Heart left ventricle (tissue), 16 donors: ENCODE data around the gene TMF1. TPM values are rescaled to one million over a fixed set of nuclear protein-coding genes. Genes with fewer than 3 reads are reported as not detected.

Experiments
- ATAC-seq, 4 donors: fragments of 200-7000 bp; cut with Tn5 transposase; one replicate each; pipeline ENCODE4 v1.9.1; 2020 to 2022; ENCODE audit warnings: moderate library complexity in 4 of 4, mild to moderate bottlenecking in 3 of 4, moderate number of reproducible peaks in 1 of 4
- DNase-seq, 5 donors: peaks; one replicate each; pipeline ENCODE4 v3.0.0-alpha.2; 2020
- H3K27ac ChIP-seq, 12 donors: fragments of 200-600 bp; sonication (generic) in 4 of 12; one replicate each; pipeline versions ENCODE4 v1.5.0 to v1.8.0; 2016 to 2022; ENCODE audit warnings: mild to moderate bottlenecking in 2 of 12
- H3K27me3 ChIP-seq, 9 donors: fragments of 200-600 bp; sonication (generic) in 2 of 9; one replicate each; pipeline versions ENCODE4 v1.5.1 to v1.8.0; 2016 to 2022; ENCODE audit warnings: mild to moderate bottlenecking in 3 of 9
- H3K36me3 ChIP-seq, 9 donors: fragments of 200-600 bp; sonication (generic) in 2 of 9; one replicate each; pipeline versions ENCODE4 v1.5.0 to v1.8.0; 2018 to 2022; ENCODE audit warnings: mild to moderate bottlenecking in 2 of 9
- H3K4me1 ChIP-seq, 12 donors: fragments of 200-600 bp; sonication (generic) in 4 of 12; one replicate each; pipeline versions ENCODE4 v1.5.0 to v1.8.0; 2016 to 2022; ENCODE audit warnings: mild to moderate bottlenecking in 3 of 12
- H3K4me3 ChIP-seq, 12 donors: fragments of 200-600 bp; sonication (generic) in 4 of 12; one replicate each; pipeline versions ENCODE4 v1.5.0 to v1.8.0; 2017 to 2022; ENCODE audit warnings: mild to moderate bottlenecking in 9 of 12, moderate library complexity in 4 of 12
- H3K9me3 ChIP-seq, 12 donors: fragments of 200-600 bp; sonication (generic) in 4 of 12; one replicate each; pipeline versions ENCODE4 v1.5.0 to v1.8.0; 2016 to 2022; ENCODE audit warnings: mild to moderate bottlenecking in 1 of 12
- CTCF ChIP-seq, 12 donors: fragments of 200-600 bp; sonication (generic) in 4 of 12; IDR thresholded peaks; one replicate each; pipeline versions ENCODE4 v1.5.0 to v1.8.0; 2018 to 2022; ENCODE audit warnings: antibody characterized with exemption in 12 of 12, mild to moderate bottlenecking in 5 of 12
- POLR2A ChIP-seq, 2 donors: fragments of 450-650 bp; IDR thresholded peaks; one replicate each; pipeline ENCODE4 v1.6.1; 2017; ENCODE audit warnings: antibody characterized with exemption in 2 of 2, mild to moderate bottlenecking in 2 of 2, moderate library complexity in 2 of 2
- whole genome bisulfite sequencing, 4 donors: extraction: QIAGEN DNeasy Blood & Tissue Kit in 2 of 4; methylation state at CpG; one replicate each; pipeline versions ENCODE4 v1.1.5 to v1.1.7; 2013 to 2018; 5-methylcytosine and 5-hydroxymethylcytosine counted together
- intact Hi-C, 10 donors: fragments of 100-400 bp; cut with DNase I; formaldehyde crosslinking; loops; one replicate each; pipeline versions ENCODE4 v1.11.1 to v1.14.2; 2022
- polyA plus RNA-seq, 2 donors: library from polyadenylated mRNA; stranded (reverse); fragments of 200-250 nt; gene quantifications; one replicate each; pipeline ENCODE4 v1.2.3, GENCODE V29; 2013
- total RNA-seq, 9 donors: library from RNA; depleted of rRNA in 2 of 9; stranded (reverse); fragments of >200 nt in 2 of 9; fragmentation: NEBNext Ultra II Directional in 3 of 9; extraction: Animal tissue kit (Norgen Biotek cat#: 25700) in 3 of 9; gene quantifications; one replicate each; pipeline versions ENCODE4 v1.1.0 to v1.2.4, GENCODE V29; 2016 to 2023
- donor health status: ischemic (EF 13 %, LVEDD 7.1; RV severe dilation, severe dysfunction).
- donor health status: healthy with polysubstance abuse.
- donor health status: DM: no; HTN: yes; CAD: no.
- donor health status: DM: no; HTN: no; CAD: no.
- donor health status: ischemic (EF 25% LVEDD 6.9; RV normal size, moderate dysfunction).
- donor health status: ischemic (EF 25% LVEDD 5.7; RV mildly dilated, moderate dysfunction).
- donor health status: healthy.
- donor health status: DM: yes; HTN: yes; CAD: no.
- donor health status: ischemic (EF 35%, LVEDD 5.7; RV mildly dilated, moderate dysfunction).
- donor health status: nonischemic (EF 11% LVEDD 7.7; RV severe dilation, severe dysfunction).
- donor health status: DM: yes; HTN: yes; CAD: no.
- donor health status: PGD.
- donor health status: ischemic (EF 29% LVEDD 5.4; RV normal size, mild dysfunction).
- donor health status: nonischemic (EF 23%, LVEDD 6.1; RV moderate dilation, normal function).

Gene TMF1
- total and polyA plus RNA-seq, 11 donors: 4.0 to 23.4 (median 19.2) TPM

GRCh38 chr3:68977486-68978167 lies 74.5 kb downstream of the TMF1 start:
- peaks cover 0 to 83% (median 66%) of the 10 kb centered on the region in 9 donors for H3K36me3 ChIP-seq
- H3K4me1 ChIP-seq: no peaks in the 10 kb centered on the region
- intact Hi-C loops: loop anchor here in 1 of 10 donors (10.0 kb wide), 1 partner anchor 1863 kb away; no protein-coding TSS in a partner anchor
- H3K27ac ChIP-seq: no peak overlapping the region
- no peaks in the 10 kb centered on the region for H3K9me3 ChIP-seq
- 90 to 92% (median 91%) methylated on average over 8 of the region's 8 CpGs for WGBS, 4 donors
- ATAC-seq (no peak), DNase-seq (no peak)
- no peaks in the 10 kb centered on the region for H3K27me3 ChIP-seq
- no peak overlapping the region for H3K4me3 ChIP-seq
- no peak for TF ChIP-seq POLR2A (IDR thresholded peaks at IDR 0.05)
- no peak for TF ChIP-seq CTCF (IDR thresholded peaks at IDR 0.05)

DNA sequence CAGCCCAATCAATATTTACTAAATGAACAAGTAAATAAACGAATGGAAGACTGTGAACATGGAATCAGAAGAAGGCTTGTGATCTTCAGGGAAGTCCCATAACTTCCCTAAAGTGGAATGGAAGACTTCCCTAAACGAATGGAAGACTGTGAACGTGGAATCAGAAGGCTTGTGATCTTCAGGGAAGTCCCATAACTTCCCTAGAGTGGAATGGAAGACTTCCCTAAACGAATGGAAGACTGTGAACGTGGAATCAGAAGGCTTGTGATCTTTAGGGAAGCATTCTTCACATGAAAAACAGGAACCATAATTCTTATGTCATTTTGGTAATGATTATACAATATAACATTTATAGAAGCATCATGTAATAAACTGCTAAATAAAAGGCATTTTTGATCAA lies 77.4 kb downstream of the TMF1 start:
- H3K36me3 ChIP-seq: peaks cover 0 to 54% (median 36%) of the 10 kb centered on the region in 9 donors
- no peaks in the 10 kb centered on the region for H3K4me1 ChIP-seq
- ATAC-seq (no peak), DNase-seq (no peak)
- no peak overlapping the region for H3K4me3 ChIP-seq
- intact Hi-C loops: loop anchor here in 1 of 10 donors (5.0 to 10.0 kb wide), 2 partner anchors 82 to 1860 kb away; no protein-coding TSS in a partner anchor
- H3K27me3 ChIP-seq: peaks cover 0 to 4% (median 0%) of the 10 kb centered on the region in 9 donors
- 82 to 93% (median 86%) methylated on average over 5 of the region's 5 CpGs for WGBS, 4 donors
- H3K27ac ChIP-seq: peak overlapping the region in 1 of 12 donors; percentile 25
- TF ChIP-seq CTCF (IDR thresholded peaks at IDR 0.05): no peak
- TF ChIP-seq POLR2A (IDR thresholded peaks at IDR 0.05): no peak
- H3K9me3 ChIP-seq: no peaks in the 10 kb centered on the region

GRCh38 chr3:68973639-68974038 lies 78.5 kb downstream of the TMF1 start:
- Histone ChIP-seq H3K4me3 (no peak overlapping the region), H3K4me1 (no peaks in the 10 kb centered on the region), H3K36me3 (peaks cover 0 to 43% (median 26%) of the 10 kb centered on the region in 9 donors), H3K9me3 (no peaks in the 10 kb centered on the region), H3K27me3 (peaks cover 0 to 8% (median 0%) of the 10 kb centered on the region in 9 donors), H3K27ac (no peak overlapping the region)
- TF ChIP-seq CTCF (IDR thresholded peaks at IDR 0.05) (no peak), POLR2A (IDR thresholded peaks at IDR 0.05) (no peak)
- 65 to 75% (median 67%) methylated on average over 7 of the region's 7 CpGs for WGBS, 4 donors
- DNase-seq (no peak), ATAC-seq (peak in 2 of 4 donors; percentile 18 to 22)
- intact Hi-C loops: loop anchor here in 1 of 10 donors (5.0 to 10.0 kb wide), 2 partner anchors 81 to 1859 kb away; no protein-coding TSS in a partner anchor

DNA sequence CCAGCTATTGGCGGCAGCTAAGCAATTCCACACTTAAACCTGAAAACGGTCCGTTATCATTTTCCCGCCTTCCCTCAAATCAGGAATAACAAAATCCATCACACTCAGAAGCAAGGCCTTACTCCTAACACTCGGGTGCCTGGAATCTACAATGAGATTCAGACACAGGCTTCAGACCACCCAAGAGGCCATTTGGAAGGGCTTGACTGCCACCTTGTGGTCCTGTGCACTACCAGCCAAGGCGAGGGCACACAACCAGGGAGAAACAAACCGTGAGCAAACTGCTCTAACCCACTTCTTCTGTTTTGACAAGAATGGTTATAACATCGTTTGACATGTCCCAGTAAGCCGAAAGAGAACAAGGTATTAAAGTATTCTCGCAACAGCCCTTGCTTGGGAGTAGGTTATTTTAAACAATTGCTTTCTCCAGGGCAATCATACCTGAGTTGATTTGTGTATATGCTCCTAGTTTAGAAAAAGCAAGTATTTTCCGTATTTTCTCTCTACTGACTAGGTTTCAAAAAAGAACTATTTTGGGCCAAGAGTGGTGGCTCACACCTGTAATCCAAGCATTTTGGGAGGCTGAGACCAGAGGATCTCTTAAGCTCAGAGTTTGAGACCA lies 79.7 kb downstream of the TMF1 start:
- no peaks in the 10 kb centered on the region for H3K4me1 ChIP-seq
- no peaks in the 10 kb centered on the region for H3K9me3 ChIP-seq
- DNase-seq (peak in 4 of 5 donors; percentile 17 to 54 (median 32)), ATAC-seq (peak; percentile 47 to 82 (median 68))
- intact Hi-C loops: loop anchor here in 1 of 10 donors (5.0 to 10.0 kb wide), 2 partner anchors 80 to 1858 kb away; no protein-coding TSS in a partner anchor
- TF ChIP-seq CTCF (IDR thresholded peaks at IDR 0.05): peak; percentile 34 to 69 (median 54)
- TF ChIP-seq POLR2A (IDR thresholded peaks at IDR 0.05): no peak
- H3K4me3 ChIP-seq: no peak overlapping the region
- WGBS, 4 donors: 37 to 43% (median 40%) methylated on average over 11 of the region's 11 CpGs
- no peak overlapping the region for H3K27ac ChIP-seq
- peaks cover 0 to 32% (median 14%) of the 10 kb centered on the region in 9 donors for H3K36me3 ChIP-seq
- peaks cover 0 to 9% (median 0%) of the 10 kb centered on the region in 9 donors for H3K27me3 ChIP-seq
